Measurements from ENCODE around the gene TBL1X. TPM values are rescaled to one million over a fixed set of nuclear protein-coding genes. Genes with fewer than 3 reads are reported as not detected.

Gene TBL1X
- total and polyA plus RNA-seq, 2 of the 13 experiments (the other 11 are each of a cell fraction or from before 2014, with no cell fraction given): 17.6 to 19.9 TPM

- no peaks in the 10 kb centered on the region for H3K4me1 ChIP-seq (ENCODE audit: insufficient read depth, low read length)
- CTCF ChIA-PET (ENCODE audit: low intra/inter-chr PET ratio, low total read pairs): no interaction called here
- in situ Hi-C loops (cut with HindIII; ENCODE audit: extremely low pct_ligation_motif_present, low pct_unique_long_range_greater_than_20kb): no loop called here
Measured at GRCh38 chrX:9662148-9662547, 197.3 kb downstream of the TBL1X start.

GRCh38 chrX:9663216-9663615, 198.4 kb downstream of the TBL1X start:
- Histone ChIP-seq H3K36me3 (replicated peaks in 1 of 2; ENCODE audit: control insufficient read depth in 1 of 2, insufficient read depth in 2 of 2, low read length in 2 of 2) (peaks cover 0 to 11% of the 10 kb centered on the region in 2 experiments; a peak in 1 of 5 replicates), H3K9ac (ENCODE audit: insufficient read depth, low read depth, low read length) (no peak overlapping the region), H2AFZ (ENCODE audit: low read length) (no peak overlapping the region), H3K4me2 (ENCODE audit: low read depth, low read length) (no peak overlapping the region), H3K4me1 (ENCODE audit: insufficient read depth, low read length) (no peaks in the 10 kb centered on the region), H3K9me3 (ENCODE audit: low read length) (no peaks in the 10 kb centered on the region), H3K27me3 (ENCODE audit: control insufficient read depth in 1 of 2, insufficient read depth in 2 of 2, low read length in 2 of 2) (no peaks in the 10 kb centered on the region), H3K4me3 (replicated peaks in 1 of 3; ENCODE audit: insufficient read depth in 1 of 3, low read depth in 2 of 3, low read length in 3 of 3) (no peak overlapping the region), H4K20me1 (ENCODE audit: insufficient read depth, low read length) (no peaks in the 10 kb centered on the region), H3K79me2 (ENCODE audit: insufficient read depth, low read length) (no peaks in the 10 kb centered on the region), H3K27ac (ENCODE audit: extremely low read length, insufficient read depth, low read length) (no peak overlapping the region)
- in situ Hi-C loops (cut with HindIII; ENCODE audit: extremely low pct_ligation_motif_present, low pct_unique_long_range_greater_than_20kb) (no loop called here), intact Hi-C loops (cut with micrococcal nuclease; ENCODE audit: unreplicated experiment) (no loop called here)
- 93% methylated on average over 6 of the region's 6 CpGs for WGBS (ENCODE audit: low lambda C conversion rate)
- FAIRE-seq: no peak
- TF ChIP-seq GATAD2A (CRISPR knock-in tag; IDR thresholded peaks at IDR 0.05): no peak
- TF ChIP-seq ZNF550 (CRISPR knock-in tag; IDR thresholded peaks at IDR 0.05; ENCODE audit: borderline replicate concordance): no peak
- TF ChIP-seq, protein P1, sequence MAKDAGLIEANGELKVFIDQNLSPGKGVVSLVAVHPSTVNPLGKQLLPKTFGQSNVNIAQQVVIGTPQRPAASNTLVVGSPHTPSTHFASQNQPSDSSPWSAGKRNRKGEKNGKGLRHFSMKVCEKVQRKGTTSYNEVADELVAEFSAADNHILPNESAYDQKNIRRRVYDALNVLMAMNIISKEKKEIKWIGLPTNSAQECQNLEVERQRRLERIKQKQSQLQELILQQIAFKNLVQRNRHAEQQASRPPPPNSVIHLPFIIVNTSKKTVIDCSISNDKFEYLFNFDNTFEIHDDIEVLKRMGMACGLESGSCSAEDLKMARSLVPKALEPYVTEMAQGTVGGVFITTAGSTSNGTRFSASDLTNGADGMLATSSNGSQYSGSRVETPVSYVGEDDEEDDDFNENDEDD (CRISPR knock-in tag; IDR thresholded peaks at IDR 0.05; ENCODE audit: borderline replicate concordance): no peak
- TF ChIP-seq ZNF749 (CRISPR knock-in tag; IDR thresholded peaks at IDR 0.05; ENCODE audit: borderline replicate concordance): no peak
- no peak for TF ChIP-seq ZFX (CRISPR knock-in tag; IDR thresholded peaks at IDR 0.05; ENCODE audit: low read depth)
- TF ChIP-seq NFRKB (IDR thresholded peaks at IDR 0.05): no peak
- TF ChIP-seq TBX2 (CRISPR knock-in tag; IDR thresholded peaks at IDR 0.05; ENCODE audit: borderline replicate concordance): no peak
- no peak for TF ChIP-seq SP1 (IDR thresholded peaks at IDR 0.05)
- TF ChIP-seq SP1 (CRISPR knock-in tag; IDR thresholded peaks at IDR 0.05): no peak
- no peak for TF ChIP-seq NCOA1 (CRISPR knock-in tag; IDR thresholded peaks at IDR 0.05)
- TF ChIP-seq, protein P2, sequence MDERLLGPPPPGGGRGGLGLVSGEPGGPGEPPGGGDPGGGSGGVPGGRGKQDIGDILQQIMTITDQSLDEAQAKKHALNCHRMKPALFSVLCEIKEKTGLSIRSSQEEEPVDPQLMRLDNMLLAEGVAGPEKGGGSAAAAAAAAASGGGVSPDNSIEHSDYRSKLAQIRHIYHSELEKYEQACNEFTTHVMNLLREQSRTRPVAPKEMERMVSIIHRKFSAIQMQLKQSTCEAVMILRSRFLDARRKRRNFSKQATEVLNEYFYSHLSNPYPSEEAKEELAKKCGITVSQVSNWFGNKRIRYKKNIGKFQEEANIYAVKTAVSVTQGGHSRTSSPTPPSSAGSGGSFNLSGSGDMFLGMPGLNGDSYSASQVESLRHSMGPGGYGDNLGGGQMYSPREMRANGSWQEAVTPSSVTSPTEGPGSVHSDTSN (CRISPR knock-in tag; IDR thresholded peaks at IDR 0.05): no peak
- POLR2A ChIA-PET: no interaction called here
- CTCF ChIA-PET (ENCODE audit: low intra/inter-chr PET ratio, low total read pairs): no interaction called here
- no peak for ATAC-seq
- no TSS peak for BruUV-seq (replicated peaks)
- no peak for DNase-seq (ENCODE audit: low spot score)

More at GRCh38 chrX:9662148-9662547, 197.3 kb downstream of the TBL1X start:
- no peaks in the 10 kb centered on the region for H3K27me3 ChIP-seq (ENCODE audit: control insufficient read depth in 1 of 2, insufficient read depth in 2 of 2, low read length in 2 of 2)
- WGBS (ENCODE audit: low lambda C conversion rate): 95% methylated on average over 3 of the region's 4 CpGs
- ATAC-seq (no peak), FAIRE-seq (no peak), DNase-seq (ENCODE audit: low spot score) (no peak)
- H3K27ac ChIP-seq (ENCODE audit: extremely low read length, insufficient read depth, low read length): no peak overlapping the region
- no peak overlapping the region for H3K4me2 ChIP-seq (ENCODE audit: low read depth, low read length)
- no peaks in the 10 kb centered on the region for H3K79me2 ChIP-seq (ENCODE audit: insufficient read depth, low read length)
- POLR2A ChIA-PET: no interaction called here
- no peak overlapping the region for H3K9ac ChIP-seq (ENCODE audit: insufficient read depth, low read depth, low read length)
- H3K4me3 ChIP-seq (replicated peaks in 1 of 3; ENCODE audit: insufficient read depth in 1 of 3, low read depth in 2 of 3, low read length in 3 of 3): no peak overlapping the region
- intact Hi-C loops (cut with micrococcal nuclease; ENCODE audit: unreplicated experiment): no loop called here
- no peaks in the 10 kb centered on the region for H3K9me3 ChIP-seq (ENCODE audit: low read length)
- no peak for TF ChIP-seq SOX5 (CRISPR knock-in tag; IDR thresholded peaks at IDR 0.05; ENCODE audit: borderline replicate concordance)
- no peak for TF ChIP-seq ZBTB8A (CRISPR knock-in tag; IDR thresholded peaks at IDR 0.05; ENCODE audit: borderline replicate concordance, low read depth)
- no peak for TF ChIP-seq ZNF768 (CRISPR knock-in tag; IDR thresholded peaks at IDR 0.05)
- TF ChIP-seq ZNF501 (CRISPR knock-in tag; IDR thresholded peaks at IDR 0.05): no peak
- TF ChIP-seq TAF1 (CRISPR knock-in tag; IDR thresholded peaks at IDR 0.05): no peak
- TF ChIP-seq ZNF770 (CRISPR knock-in tag; IDR thresholded peaks at IDR 0.05): no peak
- TF ChIP-seq STAG1 (CRISPR knock-in tag; IDR thresholded peaks at IDR 0.05): no peak
- peaks cover 1 to 17% of the 10 kb centered on the region in 2 experiments; a peak in 2 of 5 replicates for H3K36me3 ChIP-seq (replicated peaks in 1 of 2; ENCODE audit: control insufficient read depth in 1 of 2, insufficient read depth in 2 of 2, low read length in 2 of 2)
- BruUV-seq (replicated peaks): no TSS peak
- no peaks in the 10 kb centered on the region for H4K20me1 ChIP-seq (ENCODE audit: insufficient read depth, low read length)
- no peak overlapping the region for H2AFZ ChIP-seq (ENCODE audit: low read length)
